GM21723 (cell line): ENCODE results near the gene PARS2.
"Not testable (repeated sequence)": the region's sequence is repeated elsewhere in the genome, so short reads cannot be mapped to it uniquely, and the experiment has no call there.

Experiments
- ATAC-seq: cut with Tn5 transposase; IDR thresholded peaks from one replicate; pipeline ENCODE4 v1.9.1; 2021; ENCODE audit warnings: mild to moderate bottlenecking, moderate library complexity; ENCODE audit not compliant: unreplicated experiment

PARS2 gene

DNA sequence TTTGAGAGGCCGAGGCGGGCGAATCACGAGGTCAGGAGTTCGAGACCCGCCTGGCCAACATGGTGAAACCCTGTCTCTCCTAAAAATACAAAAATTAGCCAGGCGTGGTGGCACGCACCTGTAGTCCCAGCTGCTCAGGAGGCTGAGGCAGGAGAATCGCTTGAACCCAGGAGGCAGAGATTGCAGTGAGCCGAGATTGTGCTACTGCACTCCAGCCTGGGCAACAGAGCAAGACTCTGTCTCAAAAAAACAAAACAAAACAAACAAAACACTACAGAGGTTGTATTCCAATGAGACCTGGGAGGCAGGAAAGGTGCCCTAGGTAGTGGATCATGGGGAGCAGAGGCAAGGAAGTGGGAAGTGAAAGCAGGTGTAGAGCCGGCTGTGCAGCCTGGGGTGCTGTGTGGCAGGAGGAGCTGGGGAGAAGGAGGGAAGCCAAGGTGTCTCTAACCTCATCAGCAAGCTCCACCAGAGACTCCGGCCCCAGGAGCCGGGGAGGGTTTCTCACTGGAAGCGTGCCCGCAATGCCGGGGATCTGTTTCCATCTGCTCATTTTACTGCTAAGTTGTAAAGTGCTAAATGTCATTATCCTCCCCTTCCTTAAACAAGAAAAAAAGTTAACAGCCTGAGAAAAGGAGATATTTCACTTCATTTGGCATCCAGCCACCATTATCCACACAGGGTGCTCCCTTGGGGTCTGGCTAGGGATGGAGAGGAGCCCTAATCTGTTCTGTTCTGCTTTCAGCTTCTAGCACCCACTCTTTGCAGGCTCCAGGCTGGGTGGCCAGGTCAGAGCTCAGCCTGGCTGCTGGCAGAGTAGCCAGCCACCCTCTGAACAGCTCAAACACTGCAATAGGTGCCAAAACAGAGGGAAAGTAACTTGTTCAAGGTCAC is 11.8 kb upstream of the PARS2 start:
- not testable (repeated sequence) for ATAC-seq

DNA sequence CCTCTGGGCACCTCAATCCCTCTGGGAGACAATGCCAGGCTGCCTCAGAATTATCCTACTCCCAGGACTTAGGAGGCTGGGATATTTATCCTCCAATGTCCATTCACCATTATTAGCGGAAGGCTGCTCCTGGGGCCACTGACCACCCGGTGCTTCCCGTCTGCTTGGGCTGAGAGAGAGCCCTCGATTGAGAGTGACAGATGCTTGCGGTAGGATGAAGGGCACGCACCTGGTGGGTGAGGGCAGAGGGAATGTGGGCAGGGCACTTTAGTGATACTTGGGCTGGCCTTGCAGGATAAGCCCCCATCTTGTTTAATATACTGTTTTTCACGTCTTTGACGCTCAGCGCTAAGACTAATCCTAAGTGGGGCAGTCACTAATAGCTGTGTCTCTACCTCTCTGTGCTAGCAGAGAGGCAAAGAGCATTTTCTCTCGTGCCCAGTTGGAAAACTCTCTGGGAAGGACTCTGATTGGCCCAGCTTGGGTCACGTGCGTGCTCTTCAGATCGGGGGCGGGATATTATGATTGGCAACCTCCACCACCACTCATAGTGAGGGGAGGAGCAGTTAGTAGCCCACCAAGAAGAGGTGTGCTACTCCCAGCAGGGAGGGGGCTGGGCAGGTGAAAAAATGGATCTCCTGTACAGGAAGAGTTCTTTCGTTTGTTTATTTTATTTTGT is 10.6 kb upstream of the PARS2 start:
- no peak for ATAC-seq

DNA sequence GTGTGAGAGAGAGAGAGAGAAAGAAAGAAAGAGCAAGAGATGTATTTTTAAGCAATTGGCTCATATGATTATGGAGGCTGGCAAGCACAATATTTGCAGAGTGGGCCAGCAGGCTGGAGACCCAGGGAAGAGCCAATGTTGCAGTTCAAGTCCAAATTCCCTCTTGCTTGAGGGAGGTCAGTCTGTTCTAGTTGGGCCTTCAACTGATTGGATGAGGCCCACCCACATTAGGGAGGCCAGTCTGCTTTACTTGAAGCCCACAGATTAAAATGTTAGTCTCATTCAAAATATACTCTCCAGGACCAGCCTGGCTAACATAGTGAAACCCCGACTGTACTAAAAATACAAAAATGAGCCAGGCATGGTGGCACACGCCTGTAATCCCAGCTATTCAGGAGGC is 8.6 kb upstream of the PARS2 start:
- no peak for ATAC-seq

GRCh38 chr1:54768093-54768492 is 3.8 kb upstream of the PARS2 start:
- ATAC-seq = no peak

DNA sequence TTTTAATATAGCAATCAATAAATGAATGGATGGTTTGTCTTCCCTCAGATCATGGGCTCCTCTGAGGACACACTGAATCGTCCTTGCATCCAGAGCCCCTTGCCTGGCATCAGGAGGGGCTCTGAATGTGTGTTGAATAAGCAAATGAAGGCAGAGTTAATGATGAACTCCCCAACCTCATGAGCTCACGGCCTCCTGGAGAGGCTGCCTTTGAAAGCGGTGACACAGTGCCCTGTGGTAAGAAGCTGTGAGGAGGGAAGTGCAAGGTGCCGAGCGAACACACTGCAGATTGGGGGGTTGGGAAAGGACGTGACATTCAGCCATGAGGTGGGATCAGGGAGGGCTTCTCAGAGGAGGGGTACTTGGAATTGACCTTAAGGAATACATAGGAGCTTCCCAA is 3.2 kb upstream of the PARS2 start:
- ATAC-seq = no peak

DNA sequence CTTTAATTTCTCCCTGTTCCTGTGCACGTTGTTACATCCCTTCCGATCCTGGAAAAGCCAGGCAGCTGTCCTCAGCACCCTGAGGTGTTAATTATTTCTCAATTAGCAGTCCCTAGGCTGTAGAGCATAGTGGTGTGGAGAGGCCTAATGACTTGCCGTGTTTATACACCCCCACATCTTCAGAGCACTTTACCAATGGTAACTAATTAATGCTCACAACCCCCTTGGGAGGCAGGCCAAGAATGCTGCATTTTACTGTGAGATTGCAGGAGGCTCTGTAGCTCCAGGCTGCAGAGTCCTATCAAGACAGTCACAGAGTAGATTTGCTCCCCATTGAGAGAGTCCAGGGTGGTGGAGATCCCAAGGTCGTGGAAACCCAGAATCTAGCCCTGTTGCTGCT is 2.4 kb upstream of the PARS2 start:
- ATAC-seq = no peak

- peak; percentile 25 for ATAC-seq
Measured at GRCh38 chr1:54764922-54765561, 719 bp upstream of the PARS2 start.

DNA sequence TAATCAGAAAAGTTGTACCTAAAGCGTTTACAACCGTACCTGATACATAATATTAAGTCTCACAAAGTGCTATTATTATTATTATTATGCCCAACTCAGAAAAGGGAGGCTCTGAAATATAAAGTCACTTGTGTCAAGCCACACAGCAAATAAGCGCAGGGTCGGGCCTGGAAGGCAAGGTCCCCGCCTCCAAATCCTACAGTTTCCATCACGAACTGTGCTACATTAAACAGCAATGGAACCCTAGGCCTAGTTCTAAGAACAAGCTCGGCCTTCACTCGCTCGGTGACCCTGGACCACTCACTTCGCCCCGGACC is 549 bp downstream of the PARS2 start:
- peak; percentile 1 for ATAC-seq

DNA sequence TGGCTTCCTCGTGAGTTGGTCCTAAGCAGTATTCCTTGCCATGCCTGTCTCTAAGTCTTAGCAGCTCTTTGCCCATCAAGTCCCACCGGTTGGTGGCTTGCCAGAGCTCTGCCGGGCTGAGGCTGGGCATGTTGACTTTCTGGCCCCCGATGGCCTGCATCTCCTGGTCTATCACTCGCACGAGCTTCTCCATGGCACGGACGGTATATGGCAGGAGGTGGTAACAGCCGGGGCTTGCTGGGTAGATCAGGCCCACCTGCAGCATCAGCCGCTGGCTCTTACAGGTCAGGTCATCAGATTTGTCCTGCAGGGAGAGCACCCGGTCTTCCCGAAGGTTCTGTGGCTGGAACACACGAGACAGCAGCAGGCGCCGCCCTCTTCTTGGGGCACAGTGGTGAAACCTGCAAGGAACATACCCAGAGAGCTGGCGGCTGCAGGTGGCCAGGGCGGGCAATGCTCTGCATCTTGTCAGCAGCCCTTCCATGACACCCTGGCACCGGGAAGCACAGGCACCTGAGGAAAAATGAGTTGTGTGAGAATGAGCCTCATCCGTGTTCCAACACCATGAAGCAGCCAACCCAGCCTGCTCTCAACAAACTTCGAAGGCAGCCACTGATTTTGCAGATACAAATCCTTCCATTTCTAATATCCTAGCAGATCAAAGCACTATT is 5.5 kb downstream of the PARS2 start:
- ATAC-seq = no peak

DNA sequence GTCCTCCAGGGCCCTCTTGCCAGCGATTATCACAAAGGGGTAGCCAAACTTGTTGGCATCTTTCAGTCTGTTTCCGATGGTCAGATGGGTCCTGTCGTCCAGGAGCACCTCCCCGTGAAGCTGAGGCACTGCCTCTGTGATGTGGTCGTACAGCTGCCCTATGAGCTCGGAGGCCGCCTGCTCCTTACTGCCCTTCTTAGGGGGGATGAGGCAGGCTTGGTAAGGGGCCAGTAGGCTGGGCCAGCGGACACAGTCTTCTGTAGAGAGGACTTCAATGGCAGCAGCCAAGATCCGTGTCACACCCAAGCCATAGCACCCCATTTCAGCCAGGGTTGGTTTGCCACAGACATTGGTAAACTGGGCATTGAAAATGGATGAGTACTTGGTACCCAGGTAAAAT is 6.5 kb downstream of the PARS2 start:
- ATAC-seq = no peak

GRCh38 chr1:54754486-54755285 is 9.6 kb downstream of the PARS2 start:
- ATAC-seq = no peak

DNA sequence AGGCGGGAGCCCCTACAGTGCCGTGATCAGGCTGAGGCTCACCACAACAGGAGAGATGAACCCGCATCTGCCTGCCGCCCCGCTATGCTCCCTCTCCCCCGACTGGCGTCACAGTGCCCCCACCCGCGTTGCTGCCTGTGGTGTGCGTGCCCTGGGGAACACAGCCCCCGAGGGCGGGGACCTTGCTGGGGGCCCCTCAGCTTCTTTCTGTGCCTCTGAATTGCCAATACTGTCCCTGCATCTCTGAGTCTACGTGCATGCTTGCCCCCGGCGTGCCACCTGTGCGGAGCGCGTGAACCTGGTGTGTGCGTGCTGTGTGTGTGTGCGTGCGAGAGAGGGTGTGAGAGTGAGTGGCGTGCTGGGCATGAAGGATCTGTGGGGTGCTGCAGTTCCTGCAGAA is 10.3 kb downstream of the PARS2 start:
- ATAC-seq = no peak

- ATAC-seq = no peak
Measured at GRCh38 chr1:54751426-54751825, 12.9 kb downstream of the PARS2 start.

GRCh38 chr1:54750596-54750995 is 13.7 kb downstream of the PARS2 start:
- ATAC-seq = no peak

DNA sequence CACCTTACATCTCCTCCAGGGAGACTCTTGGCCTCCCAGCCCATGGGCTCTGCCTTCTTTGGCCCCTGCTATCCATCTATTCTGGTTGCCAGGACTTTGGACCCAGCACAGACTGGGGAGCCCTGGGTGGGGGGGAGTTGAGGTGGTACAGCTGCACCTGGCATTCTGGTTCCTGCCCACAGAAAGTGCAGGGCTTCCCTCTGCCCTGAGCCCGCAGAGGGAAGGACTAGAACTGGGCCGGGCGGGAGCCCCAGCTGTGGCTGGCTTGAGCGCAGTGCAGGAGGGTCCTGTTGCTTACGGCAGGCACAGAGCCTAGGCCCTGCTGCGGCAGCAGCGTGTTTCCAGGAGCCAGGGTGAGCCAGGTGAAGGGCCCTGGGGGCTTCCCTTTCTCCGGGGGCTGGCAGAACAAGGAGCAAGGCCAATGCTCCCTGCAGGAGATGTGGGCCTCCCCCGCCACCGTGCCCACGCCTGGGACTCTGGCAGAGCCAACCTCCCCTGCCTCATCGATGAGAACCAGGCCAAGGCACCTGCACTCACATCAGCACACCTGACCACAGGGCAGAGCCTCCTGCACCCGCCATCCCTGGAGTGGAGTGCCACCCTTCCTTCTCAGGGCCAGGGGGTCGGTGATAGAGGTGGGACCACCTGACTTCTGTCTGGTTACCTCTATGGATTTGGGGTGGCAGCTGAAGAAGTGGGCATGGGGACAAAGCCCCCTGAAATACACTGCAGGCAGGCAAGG is 16.1 kb downstream of the PARS2 start:
- ATAC-seq = no peak

- no peak for ATAC-seq
Measured at GRCh38 chr1:54745864-54746263, 18.5 kb downstream of the PARS2 start.

- ATAC-seq = no peak
Measured at GRCh38 chr1:54745274-54745673, 19.0 kb downstream of the PARS2 start.

- ATAC-seq = no peak
Measured at GRCh38 chr1:54744696-54745095, 19.6 kb downstream of the PARS2 start.

- no peak for ATAC-seq
Measured at GRCh38 chr1:54743416-54744226, 20.7 kb downstream of the PARS2 start.
